Measurements from ENCODE around the gene PDCD2L.

DNA sequence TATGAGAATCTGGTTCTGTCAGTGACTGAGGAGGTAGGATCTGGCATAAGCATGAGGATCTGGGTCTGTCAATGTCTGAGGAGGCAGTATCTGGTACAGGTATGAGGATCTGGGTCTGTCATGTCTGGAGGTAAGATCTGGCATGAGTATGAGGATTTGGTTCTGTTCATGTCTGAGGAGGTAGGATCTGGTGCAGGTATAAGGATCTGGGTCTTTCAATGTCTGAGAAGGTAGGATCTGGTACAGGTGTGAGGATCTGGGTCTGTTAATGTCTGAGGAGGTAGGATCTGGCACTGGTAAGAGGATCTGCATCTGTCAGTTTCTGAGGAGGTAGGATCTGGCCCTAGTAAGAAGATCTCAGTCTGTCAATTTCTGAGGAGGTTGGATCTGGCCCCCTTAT, 12.4 kb upstream of the PDCD2L start:
- TF ChIP-seq, protein P1, sequence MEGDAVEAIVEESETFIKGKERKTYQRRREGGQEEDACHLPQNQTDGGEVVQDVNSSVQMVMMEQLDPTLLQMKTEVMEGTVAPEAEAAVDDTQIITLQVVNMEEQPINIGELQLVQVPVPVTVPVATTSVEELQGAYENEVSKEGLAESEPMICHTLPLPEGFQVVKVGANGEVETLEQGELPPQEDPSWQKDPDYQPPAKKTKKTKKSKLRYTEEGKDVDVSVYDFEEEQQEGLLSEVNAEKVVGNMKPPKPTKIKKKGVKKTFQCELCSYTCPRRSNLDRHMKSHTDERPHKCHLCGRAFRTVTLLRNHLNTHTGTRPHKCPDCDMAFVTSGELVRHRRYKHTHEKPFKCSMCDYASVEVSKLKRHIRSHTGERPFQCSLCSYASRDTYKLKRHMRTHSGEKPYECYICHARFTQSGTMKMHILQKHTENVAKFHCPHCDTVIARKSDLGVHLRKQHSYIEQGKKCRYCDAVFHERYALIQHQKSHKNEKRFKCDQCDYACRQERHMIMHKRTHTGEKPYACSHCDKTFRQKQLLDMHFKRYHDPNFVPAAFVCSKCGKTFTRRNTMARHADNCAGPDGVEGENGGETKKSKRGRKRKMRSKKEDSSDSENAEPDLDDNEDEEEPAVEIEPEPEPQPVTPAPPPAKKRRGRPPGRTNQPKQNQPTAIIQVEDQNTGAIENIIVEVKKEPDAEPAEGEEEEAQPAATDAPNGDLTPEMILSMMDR (IDR thresholded peaks at IDR 0.05 in 2 of 3, conservative IDR thresholded peaks at IDR 0.05 in 1 of 3; ENCODE audit: insufficient read depth in 2 of 3, low read depth in 1 of 3, low read length in 3 of 3) = no peak
- TF ChIP-seq IRF2 (CRISPR knock-in tag; IDR thresholded peaks at IDR 0.05) (no peak), ZNF583 (CRISPR knock-in tag; IDR thresholded peaks at IDR 0.05) (no peak), POLR2A (conservative IDR thresholded peaks at IDR 0.05) (no peak), JUNB (CRISPR knock-in tag; conservative IDR thresholded peaks at IDR 0.05) (no peak), NR3C1 (CRISPR knock-in tag; IDR thresholded peaks at IDR 0.05) (no peak), SP2 (IDR thresholded peaks at IDR 0.05; ENCODE audit: extremely low read depth, low read depth, low read length, poor library complexity, severe bottlenecking) (no peak), ZMIZ1 (IDR thresholded peaks at IDR 0.05; ENCODE audit: low read depth in 2 of 2, low read length in 2 of 2) (no peak), MAZ (CRISPR knock-in tag; conservative IDR thresholded peaks at IDR 0.05 in 1 of 2, IDR thresholded peaks at IDR 0.05 in 1 of 2) (no peak)
- TF ChIP-seq, protein P2, sequence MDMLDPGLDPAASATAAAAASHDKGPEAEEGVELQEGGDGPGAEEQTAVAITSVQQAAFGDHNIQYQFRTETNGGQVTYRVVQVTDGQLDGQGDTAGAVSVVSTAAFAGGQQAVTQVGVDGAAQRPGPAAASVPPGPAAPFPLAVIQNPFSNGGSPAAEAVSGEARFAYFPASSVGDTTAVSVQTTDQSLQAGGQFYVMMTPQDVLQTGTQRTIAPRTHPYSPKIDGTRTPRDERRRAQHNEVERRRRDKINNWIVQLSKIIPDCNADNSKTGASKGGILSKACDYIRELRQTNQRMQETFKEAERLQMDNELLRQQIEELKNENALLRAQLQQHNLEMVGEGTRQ (CRISPR knock-in tag; IDR thresholded peaks at IDR 0.05) = no peak

Measured in K562 (cell line).